GM12878 (cell line): ENCODE measurements around the gene TRPT1.

Experiments
- CBX5 ChIP-seq: sonication (generic); IDR thresholded peaks from 2 replicates; pipeline ENCODE4 v1.6.1; 2016; ENCODE audit warnings: low read depth, moderate library complexity, mild to moderate bottlenecking, inconsistent platforms
- CEBPZ ChIP-seq: fragments of 150-350 bp; IDR thresholded peaks from 2 replicates; pipeline ENCODE4 v1.6.1; 2016; ENCODE audit warnings: low read depth, low read length
- EP300 ChIP-seq, 2 experiments: fragments of 150-350 bp in 1 of 2; IDR thresholded peaks; 2 replicates each; pipeline ENCODE4 v1.6.1; 2011 to 2012; ENCODE audit warnings: low read depth in 2 of 2, low read length in 2 of 2, borderline replicate concordance in 1 of 2, improper control_type of control experiment in 1 of 2, inconsistent platforms in 1 of 2; ENCODE audit not compliant: control insufficient read depth in 1 of 2
- HDGF ChIP-seq: fragments of 450-650 bp; IDR thresholded peaks from 2 replicates; pipeline ENCODE4 v1.6.1; 2016; ENCODE audit warnings: antibody characterized with exemption
- POLR2A ChIP-seq: IDR thresholded peaks from 2 replicates; pipeline ENCODE4 v1.6.1; 2011; ENCODE audit warnings: low read depth, mild to moderate bottlenecking, low read length
- TCF7 ChIP-seq: IDR thresholded peaks from 2 replicates; pipeline ENCODE4 v1.6.1; 2014; ENCODE audit warnings: antibody characterized with exemption, borderline replicate concordance
- ZBTB33 ChIP-seq: fragments of 450-650 bp; IDR thresholded peaks from 2 replicates; pipeline ENCODE4 v1.6.1; 2017; ENCODE audit warnings: mild to moderate bottlenecking
- TF ChIP-seq, protein P1 (sequence below), 3 experiments: IDR thresholded peaks in 2 of 3; conservative IDR thresholded peaks in 1 of 3; 2 replicates each; pipeline ENCODE4 v1.5.1; 2011; ENCODE audit warnings: low read depth in 3 of 3, low read length in 3 of 3, mild to moderate bottlenecking in 3 of 3, control low read depth in 2 of 3, moderate library complexity in 2 of 3, inconsistent platforms in 1 of 3, mixed read lengths in 1 of 3; ENCODE audit not compliant: control insufficient read depth in 2 of 3, insufficient read depth in 1 of 3; ENCODE audit errors: extremely low read depth in 1 of 3

DNA sequence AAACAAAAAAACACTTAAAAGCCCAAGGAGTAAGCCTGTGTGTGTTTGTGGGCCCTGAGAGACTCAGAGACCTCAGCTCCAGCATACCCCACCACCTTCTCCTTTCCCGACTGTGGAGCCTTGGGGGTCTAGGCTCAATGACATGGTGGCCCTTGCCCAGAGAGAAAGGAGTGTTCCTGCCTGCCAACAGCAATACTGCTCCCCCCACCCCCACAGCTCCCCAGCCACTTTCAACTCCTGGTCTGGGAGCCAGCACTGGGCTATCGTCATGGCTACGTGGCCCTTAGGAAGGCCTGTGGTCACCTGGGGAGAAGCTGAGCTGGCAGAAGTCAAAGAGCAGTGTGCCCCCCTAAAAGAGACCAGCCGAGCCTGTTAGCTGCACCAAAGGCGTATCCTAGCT is 18.1 kb upstream of the TRPT1 start:
- TF ChIP-seq ZBTB33 (no peak), EP300 (IDR thresholded peaks at IDR 0.05; ENCODE audit: borderline replicate concordance in 1 of 2, control insufficient read depth in 1 of 2, low read depth in 2 of 2, low read length in 2 of 2) (no peak), CEBPZ (no peak), POLR2A (0 out of 2 replicates have a peak, but pooled peaks have one; percentile 35), HDGF (no peak), CBX5 (no peak), TCF7 (no peak)
- TF ChIP-seq, protein P1, sequence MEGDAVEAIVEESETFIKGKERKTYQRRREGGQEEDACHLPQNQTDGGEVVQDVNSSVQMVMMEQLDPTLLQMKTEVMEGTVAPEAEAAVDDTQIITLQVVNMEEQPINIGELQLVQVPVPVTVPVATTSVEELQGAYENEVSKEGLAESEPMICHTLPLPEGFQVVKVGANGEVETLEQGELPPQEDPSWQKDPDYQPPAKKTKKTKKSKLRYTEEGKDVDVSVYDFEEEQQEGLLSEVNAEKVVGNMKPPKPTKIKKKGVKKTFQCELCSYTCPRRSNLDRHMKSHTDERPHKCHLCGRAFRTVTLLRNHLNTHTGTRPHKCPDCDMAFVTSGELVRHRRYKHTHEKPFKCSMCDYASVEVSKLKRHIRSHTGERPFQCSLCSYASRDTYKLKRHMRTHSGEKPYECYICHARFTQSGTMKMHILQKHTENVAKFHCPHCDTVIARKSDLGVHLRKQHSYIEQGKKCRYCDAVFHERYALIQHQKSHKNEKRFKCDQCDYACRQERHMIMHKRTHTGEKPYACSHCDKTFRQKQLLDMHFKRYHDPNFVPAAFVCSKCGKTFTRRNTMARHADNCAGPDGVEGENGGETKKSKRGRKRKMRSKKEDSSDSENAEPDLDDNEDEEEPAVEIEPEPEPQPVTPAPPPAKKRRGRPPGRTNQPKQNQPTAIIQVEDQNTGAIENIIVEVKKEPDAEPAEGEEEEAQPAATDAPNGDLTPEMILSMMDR (IDR thresholded peaks at IDR 0.05 in 2 of 3, conservative IDR thresholded peaks at IDR 0.05 in 1 of 3; ENCODE audit: control insufficient read depth in 2 of 3, extremely low read depth in 1 of 3, insufficient read depth in 1 of 3, low read depth in 3 of 3, low read length in 3 of 3) = no peak
